ENCODE results near the gene SOBP.

SOBP gene

DNA sequence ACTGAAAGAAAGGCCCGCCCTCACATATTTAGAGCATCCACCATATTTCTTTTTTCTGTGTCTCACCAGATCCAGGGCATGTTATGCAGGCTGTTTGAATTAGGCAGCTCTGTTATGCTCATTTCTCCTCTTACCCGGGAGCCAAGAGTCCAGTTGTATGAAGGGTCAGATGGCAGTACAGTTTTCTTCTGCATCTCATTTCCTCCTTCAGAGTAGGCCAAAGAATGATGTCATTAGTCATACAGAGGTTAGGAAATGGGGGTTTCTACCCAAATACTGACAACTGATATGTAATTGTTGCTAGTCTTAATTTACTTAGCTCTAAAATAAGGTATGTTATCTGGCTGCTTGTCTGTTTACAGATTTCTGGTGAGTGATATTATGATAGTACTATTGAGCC lies 130.8 kb downstream of the SOBP start:
- no peak for FAIRE-seq

DNA sequence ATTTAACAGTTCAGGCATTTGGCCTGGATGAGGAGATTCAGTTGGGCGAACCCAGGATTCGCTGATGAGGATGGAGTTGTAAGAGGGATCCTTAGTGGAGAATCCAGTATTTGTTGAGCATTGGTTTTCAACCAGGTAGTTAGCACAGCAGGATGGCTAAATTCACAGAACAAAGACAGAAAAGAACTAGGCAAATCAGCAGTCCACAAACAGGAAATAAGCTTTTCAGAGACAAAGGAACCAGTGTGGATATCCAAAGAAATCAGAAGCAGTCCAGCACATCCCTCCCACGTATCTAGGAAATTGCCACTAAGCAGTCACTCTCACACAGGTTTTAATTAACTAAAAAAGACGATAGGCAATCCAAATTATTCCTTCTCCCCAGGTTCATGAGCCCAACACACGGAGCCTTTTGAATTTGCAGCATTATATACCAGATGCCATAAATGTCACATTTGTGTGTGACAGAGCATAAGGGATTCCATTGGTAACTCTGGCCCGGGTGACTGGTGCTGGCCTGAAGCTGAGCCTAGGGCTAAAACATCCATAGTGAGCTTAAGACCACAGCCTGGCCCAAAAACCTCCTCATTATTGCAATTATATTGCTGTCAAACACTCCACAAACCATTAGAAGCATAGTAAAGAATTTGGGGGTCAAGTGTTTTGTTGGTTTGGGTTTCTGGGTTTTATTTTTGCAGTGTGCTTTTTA lies 131.5 kb downstream of the SOBP start:
- no peak for FAIRE-seq

DNA sequence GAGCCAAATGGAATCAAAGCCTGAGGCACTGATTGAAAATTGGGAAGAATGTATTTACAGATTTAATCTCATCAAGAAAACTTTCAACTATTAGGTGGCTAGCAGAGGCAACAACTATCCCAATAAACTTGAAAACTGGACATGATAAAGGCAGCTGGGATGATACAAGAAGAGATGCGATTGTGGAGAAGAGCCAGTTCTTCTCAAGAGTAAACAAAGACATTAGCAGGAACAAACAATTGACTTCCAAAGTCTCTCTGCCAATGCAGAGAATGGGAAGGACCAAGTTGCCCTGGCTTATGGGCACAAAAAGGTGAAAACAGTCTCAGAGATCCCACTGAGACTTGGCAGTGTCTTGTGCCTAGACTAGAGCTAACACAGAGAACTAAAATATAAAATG lies 132.4 kb downstream of the SOBP start:
- no peak for FAIRE-seq

DNA sequence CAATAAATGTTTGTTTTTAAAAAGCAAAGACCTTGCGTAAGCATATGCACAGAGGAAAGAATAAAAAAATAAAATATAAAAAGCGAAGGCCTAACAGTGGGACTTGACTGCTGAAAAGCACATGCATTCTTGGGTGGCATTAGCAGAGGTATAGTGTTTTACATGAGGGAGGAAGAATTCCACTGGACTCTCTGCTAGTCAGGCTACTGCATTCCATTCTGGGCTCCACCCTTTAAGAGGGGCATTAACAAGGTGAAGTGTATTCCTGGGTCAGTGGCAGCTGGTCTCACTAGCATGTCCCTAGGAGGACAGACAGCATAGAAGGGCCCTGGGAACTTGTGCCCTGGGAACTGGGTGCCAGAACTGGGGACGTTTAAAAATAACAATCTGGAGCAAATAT lies 134.1 kb downstream of the SOBP start:
- FAIRE-seq, result no peak

DNA sequence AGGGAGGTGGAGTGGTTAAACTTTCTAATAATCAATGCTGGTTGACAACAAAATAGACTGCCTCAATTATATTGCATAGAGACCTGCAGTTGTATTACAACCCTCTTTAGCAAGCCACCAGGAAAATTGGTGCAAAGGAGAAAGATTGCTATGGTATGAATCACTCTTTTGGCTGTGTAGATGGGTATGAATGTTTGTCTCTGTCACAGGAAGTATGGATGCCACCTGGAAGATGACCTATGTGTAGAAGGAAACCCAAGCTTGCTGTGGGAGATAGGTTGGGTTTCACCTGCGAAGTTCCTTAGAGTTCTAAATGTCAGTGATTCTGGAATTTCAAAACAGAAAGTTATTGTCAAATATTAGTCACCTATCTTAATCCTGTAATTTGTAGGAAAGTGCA lies 134.6 kb downstream of the SOBP start:
- FAIRE-seq, result no peak

DNA sequence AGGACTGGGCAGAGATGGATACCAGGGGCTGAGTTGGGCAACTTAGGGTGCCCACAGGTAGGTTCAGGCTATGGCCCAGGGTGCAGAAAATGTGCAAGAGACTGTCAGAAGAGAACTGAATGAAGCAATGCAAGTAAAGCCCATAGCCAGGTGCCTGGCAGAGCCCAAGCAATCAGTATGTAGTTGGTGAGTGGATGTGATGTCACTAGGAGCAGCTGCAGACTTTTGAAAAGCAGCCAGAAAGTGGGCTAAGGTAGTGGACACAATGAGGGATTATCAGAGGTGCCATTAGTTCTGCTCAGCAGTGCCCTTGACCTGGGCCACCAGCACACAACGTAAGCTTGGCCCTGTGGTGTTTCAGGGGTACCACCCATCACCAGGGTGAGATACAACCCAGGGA lies 135.3 kb downstream of the SOBP start:
- FAIRE-seq, result no peak

DNA sequence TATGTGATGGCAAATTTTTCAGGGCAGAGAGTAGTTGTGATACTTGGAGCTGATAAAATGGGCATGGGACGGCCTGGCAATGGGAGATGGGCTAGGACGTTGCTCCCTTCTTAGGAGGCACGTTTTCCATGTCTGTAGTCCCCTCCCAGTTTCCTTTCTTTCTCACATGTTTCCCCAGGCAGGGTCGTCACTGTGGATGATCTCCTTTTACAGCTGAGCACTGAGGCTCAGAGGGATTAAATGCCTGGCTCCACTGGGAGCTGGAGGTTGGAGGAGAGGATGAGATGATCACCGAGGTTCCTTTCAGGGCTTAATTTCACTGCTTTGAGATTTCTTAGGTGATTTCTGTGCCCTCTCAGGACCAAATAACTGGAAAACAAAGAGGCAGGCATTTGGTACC lies 136.7 kb downstream of the SOBP start:
- no peak for FAIRE-seq

DNA sequence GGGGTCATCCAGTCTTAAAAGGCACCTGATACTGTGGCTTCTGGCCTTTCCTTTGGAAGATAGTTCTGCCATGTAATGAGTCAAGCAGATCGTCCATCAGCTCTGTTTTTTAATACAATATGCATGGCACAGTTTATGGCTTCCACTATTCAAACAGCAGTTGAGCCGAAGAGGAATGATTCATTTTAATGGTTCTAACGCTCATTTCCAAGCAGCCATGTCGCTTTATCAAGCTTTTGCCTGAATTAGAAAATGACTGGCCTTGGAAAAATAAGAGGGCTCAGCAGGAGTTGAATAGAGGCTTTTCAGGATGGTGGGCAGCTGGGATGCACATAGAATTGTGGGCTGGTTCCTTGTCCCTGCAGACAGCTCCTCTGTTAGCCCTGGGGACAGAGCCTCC lies 138.1 kb downstream of the SOBP start:
- FAIRE-seq, result no peak

DNA sequence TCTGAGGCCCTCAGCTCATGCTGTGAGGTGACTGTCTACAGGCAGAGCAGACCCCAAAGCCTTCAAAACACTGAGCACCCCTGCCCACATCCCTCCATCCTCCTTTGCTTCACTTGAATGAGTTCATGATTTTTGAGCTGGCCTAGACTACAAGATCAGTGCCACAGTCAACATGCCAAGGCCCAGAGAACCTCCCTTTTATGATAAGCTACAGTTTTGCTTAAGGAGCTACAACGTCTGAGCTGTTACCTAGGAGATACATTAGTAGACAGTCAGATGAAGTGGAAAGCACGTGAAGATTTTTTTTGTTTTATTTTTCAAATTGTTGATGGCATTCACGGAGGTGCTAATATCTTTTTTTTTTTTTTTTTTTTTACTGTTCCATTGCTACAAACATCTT lies 139.0 kb downstream of the SOBP start:
- no peak for FAIRE-seq

DNA sequence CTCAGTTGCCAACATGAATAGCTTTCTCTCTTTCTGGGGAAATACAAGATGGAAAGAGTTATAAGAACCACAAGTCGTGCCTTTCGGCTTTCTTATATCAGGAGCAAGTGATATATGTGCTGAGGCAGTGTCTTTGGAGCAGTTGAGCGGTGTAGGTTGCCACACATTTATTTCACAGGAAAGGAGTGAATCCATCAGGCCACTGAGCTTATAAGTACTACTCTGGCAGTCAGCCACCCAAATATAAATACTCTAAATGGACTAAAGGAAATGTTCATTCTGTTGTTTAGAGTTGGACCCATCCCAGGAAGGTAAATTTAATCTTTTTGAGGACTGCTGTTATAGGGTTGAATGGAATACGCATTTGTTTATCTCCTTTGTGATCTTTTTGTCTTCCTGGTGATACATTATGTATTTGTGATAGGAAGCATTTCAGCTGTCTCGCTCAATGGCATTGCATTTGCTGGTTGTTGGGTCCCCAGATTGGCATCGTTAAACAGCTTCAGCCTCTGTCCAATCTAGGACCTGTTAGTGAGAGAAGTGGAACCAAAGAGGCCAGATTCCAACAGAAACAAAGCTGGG lies 139.7 kb downstream of the SOBP start:
- FAIRE-seq, result no peak

DNA sequence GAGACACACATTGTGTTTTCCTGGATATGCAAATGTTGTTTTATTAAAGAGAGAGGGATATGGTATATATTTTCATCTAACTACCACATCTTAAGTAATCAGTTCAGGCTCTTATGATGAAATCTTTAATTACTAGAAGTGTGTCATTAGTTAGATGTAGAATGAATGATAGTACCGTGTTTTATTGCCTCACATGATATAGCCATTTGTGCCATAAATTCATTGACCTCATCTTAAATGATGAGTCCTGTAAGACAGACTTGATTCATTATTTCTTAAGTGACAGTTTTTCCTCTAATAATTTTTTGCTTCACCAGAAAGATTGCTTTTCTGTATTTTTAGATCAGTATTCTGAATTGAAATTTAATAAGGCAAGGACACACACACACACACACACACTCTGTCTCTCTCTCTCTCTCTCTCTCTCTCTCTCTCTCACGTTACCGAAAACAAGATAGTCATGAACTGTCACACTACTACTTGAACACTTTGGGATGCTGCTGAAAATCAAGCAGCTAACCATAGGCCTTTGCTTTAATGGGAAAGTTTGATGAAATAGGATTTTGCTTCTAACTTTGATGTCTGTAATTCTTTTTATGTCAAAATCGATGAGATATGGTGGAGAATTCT lies 140.5 kb downstream of the SOBP start:
- no peak for FAIRE-seq

DNA sequence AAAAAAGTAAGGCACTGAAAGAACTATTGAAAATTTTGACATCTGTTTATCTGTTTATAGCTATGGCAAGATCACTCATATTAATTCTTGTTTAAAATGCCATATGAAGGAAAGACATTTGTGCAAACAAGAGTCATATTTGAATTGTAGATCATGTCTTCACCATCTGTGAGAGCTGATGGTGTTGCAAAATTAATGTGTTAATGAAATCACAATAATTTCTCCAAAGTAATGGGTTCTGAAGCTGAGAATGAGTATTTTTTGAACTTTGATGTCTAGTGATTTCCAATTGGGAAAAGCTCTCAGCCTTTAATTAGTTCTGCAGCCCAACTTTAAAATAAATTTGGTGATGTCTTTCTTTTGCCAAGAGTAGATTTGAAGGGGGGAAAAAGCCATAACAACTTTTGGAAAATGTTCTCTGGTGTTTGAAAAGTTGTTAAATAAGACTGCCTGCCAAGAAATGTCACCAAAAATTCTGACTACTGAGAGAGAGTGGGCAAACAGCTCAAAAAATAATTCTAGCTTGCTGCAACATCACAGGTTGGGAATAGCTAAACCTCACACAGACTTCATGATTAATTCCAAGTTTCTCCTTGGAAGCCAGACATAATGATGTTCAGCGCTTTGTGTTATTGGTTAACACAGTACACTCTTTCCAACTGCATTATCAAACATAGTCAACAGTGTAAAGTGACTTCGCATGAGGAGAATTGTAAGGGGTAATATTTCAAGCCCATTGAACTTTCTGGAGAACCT lies 142.6 kb downstream of the SOBP start:
- no peak for FAIRE-seq

DNA sequence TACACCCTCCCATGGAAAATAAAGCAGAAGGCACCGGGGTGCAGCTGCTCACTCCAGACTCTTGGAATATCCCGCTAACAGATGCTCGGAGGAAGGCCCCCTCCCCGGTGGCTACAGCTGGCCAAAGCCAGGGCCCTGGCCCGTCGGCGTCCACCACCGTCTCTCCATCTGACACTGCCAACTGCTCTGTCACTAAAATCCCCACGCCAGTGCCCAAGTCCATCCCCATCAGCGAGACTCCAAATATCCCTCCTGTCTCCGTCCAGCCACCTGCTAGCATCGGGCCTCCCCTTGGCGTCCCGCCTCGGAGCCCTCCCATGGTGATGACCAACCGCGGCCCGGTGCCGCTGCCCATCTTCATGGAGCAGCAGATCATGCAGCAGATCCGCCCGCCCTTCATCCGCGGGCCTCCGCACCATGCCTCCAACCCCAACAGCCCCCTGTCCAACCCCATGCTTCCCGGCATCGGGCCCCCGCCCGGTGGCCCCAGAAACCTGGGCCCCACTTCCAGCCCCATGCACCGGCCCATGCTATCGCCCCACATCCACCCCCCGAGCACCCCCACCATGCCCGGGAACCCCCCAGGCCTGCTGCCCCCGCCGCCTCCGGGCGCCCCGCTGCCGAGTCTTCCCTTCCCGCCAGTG lies 143.9 kb downstream of the SOBP start:
- no peak for FAIRE-seq

DNA sequence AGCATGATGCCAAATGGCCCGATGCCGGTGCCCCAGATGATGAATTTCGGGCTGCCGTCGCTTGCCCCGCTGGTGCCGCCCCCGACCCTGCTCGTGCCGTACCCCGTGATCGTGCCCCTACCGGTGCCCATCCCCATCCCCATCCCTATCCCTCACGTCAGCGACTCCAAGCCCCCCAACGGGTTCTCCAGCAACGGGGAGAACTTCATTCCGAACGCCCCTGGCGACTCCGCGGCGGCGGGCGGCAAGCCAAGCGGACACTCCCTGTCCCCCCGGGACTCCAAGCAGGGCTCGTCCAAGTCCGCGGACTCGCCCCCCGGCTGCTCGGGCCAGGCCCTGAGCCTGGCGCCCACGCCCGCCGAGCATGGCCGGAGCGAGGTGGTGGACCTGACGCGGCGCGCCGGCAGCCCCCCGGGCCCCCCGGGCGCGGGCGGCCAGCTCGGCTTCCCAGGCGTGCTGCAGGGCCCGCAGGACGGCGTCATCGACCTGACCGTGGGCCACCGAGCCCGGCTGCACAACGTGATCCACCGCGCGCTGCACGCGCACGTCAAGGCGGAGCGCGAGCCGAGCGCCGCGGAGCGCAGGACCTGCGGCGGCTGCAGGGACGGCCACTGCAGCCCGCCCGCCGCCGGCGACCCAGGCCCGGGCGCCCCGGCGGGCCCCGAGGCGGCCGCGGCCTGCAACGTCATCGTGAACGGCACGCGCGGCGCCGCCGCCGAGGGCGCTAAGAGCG lies 144.6 kb downstream of the SOBP start:
- FAIRE-seq, result no peak

DNA sequence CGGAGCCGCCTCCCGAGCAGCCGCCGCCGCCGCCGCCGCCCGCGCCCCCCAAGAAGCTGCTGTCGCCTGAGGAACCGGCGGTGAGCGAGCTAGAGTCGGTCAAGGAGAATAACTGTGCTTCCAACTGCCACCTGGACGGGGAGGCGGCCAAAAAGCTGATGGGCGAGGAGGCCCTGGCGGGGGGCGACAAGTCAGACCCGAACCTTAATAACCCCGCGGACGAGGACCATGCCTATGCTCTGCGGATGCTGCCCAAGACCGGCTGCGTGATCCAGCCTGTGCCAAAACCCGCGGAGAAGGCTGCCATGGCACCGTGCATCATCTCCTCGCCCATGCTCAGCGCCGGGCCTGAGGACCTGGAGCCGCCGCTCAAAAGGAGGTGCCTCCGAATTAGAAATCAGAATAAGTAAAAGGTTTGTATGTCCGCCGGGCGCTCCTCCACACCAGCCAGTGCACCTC lies 145.2 kb downstream of the SOBP start:
- FAIRE-seq, result no peak

DNA sequence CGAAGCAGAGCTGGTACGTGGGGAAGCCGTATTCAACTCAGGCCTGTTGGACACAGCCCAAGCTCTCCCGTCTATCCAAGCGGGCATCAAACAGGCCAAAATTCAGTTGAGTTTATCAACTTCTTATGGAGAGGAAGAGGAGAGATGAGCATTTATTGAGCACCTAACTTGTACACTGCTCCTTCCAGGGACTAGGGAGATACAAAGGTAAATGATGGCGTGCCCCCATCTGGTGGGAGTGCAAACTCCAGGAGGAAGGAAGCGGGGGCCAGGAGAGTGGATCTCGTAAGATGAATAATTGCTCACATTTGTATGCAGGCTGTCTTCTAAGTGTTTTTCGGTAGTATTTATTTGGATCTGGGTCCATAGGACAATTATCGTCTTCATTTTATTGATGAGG lies 146.6 kb downstream of the SOBP start:
- FAIRE-seq, result no peak

DNA sequence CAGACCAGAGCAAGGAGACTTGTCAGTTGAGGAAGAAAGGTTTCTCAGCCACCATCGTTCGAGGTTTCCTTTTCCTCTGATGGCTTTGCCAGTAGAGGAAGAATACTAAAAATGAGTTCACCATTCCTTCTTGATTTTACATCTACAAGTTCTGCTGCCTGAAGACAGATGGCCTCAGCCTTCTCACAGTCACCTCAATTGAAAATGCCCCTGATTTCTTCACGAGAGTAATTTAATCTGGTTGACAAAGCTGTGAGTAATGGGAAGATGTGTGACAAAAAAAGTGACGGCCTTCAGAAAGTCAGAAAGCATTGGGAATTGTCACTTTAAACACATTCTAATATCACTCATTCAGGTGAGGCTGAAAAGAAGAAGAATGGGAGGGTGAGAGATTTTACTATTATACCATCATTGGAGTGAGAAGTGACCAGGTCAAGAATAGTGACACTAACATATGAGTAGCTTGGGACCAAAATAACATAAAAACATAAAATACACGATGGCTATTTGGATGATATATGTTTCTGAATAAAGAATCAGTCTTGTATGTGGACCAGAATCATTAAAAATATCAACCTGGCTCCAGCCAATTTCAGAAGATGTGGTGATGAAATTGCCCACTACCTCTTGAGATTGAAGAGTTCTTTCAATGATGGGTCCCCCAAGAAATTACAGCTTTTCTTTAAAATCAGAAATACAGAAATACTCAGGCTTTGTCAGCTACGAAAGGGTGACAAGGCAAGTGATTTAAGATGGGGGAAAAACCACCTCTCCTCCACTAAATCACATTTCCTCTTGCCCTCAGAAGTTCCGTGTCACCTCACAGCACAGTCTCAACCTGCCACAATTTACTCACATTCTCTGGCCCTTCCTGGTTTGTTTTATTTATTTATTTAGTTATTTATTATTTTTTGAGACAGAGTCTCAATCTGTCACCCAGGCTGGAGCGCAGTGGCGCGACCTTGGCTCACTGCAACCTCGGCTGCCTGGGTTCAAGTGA lies 147.7 kb downstream of the SOBP start:
- no peak for FAIRE-seq

DNA sequence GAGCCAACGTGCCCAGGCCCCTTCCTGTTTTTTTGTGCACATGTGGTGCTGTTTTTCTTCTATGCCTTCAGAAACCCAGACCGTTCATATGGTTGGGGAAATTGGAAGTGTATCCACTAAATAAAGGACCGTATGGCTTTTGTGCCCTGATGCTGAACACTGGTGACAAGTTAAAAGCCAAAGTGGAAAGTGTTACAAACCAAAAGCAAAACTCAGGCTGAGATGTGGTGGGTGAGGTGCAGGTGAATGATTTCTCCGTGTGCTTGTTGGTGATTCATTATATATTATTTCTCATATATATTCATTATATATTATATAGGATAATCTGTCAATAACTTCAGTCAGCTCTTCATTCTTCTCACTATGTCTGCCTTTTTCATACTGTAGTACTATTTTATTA lies 148.6 kb downstream of the SOBP start:
- no peak for FAIRE-seq

DNA sequence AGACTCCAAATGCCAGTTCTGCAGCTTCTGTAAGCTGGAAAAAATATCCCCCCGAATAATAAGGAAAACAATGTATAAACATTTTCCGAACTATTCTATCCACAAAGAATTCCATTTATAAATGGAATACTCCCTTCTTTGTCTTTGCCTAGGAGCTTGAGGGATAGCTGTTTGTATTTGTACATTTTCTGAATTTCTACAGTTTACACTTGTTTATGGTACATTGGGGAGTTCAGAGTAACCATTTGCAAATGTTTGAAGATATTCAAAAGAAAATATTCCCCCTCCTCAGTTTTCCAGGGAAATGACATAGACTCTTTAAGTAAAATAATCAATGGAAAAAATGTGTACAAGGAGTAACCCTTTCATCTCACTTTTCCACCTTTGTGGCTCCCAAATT lies 149.6 kb downstream of the SOBP start:
- no peak for FAIRE-seq

DNA sequence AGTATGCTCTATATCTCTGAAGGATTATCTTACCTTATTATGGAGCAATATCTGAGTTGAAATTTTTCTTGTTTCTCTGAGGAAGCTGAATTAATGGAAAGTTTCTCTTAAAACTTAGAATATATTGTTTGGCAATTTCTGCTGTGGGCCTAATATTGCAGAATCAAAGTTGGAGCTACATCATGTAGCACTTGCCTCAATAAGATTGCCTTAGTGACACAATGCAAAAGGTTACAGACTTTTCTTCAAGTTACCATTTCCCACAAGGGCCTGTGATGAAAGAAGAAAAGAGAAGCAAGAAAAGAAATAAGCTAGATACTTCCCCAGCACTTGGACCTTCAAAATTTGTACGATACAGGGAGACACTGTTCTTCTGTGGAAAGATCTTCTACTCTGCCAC lies 151.2 kb downstream of the SOBP start:
- FAIRE-seq, result no peak

DNA sequence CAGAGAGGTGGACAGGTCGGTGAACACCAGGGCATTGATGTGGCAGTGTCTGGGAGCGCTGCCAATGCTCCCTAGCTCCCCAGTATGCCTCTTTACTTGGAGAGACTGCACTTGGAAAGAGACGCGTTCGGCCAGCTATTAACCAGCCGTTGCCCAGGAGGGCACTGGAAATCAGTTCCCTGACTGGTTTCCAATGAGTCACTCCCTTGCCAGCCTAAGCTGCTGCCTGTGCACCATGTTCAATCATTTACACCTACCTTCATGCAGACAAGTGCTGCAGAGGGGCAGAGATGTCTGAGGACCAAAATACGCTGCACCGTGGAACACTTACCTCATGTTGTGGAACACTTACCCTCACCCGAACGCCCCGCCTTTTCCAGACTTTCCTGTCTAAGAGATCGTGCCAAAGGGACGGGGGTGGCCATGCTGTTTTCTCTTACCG lies 151.6 kb downstream of the SOBP start:
- no peak for FAIRE-seq

All from colon (tissue), 2 donors.